A549 (cell line): ENCODE measurements around the gene DGUOK. TPM values are rescaled to one million over a fixed set of nuclear protein-coding genes. Genes with fewer than 3 reads are reported as not detected.

ENCODE experiments used
- ATAC-seq, 2 experiments: fragments of 200-7000 bp in 1 of 2; fragments of >200 bp in 1 of 2; cut with Nextera tagmentation in 1 of 2; cut with Tn5 transposase in 1 of 2; 3 replicates each; pipeline versions ENCODE4 v1.8.0 to v1.9.1; 2018 to 2020; ENCODE audit warnings: mild to moderate bottlenecking in 1 of 2, moderate library complexity in 1 of 2
- CTCF ChIA-PET: fragments of 300-600 bp; sonication (Branson Sonifier 250); formaldehyde crosslinking; extraction: SDS; loops from one replicate; lab custom pipeline; 2021; ENCODE audit warnings: antibody characterized with exemption, inconsistent platforms; lab: Yijun Ruan, JAX
- POLR2A ChIA-PET: fragments of 350-600 bp; formaldehyde crosslinking; extraction: SDS; loops from one replicate; lab custom pipeline; 2021; ENCODE audit warnings: antibody characterized with exemption, inconsistent platforms; lab: Yijun Ruan, JAX
- DNase-seq, 2 experiments: peaks; one replicate each; pipeline versions ENCODE4 v3.0.0 to v3.0.0-alpha.2; 2011 to 2016; ENCODE audit warnings: low read depth in 1 of 2, low spot score in 1 of 2
- FAIRE-seq: peaks from 2 replicates; lab custom pipeline; 2011; peaks lifted over from hg19 to GRCh38; lab: Jason Lieb, UNC
- H3K27ac ChIP-seq, 2 experiments: fragments of >200 bp; sonication (Bioruptor Twin); formaldehyde crosslinking; 3 replicates each; pipeline ENCODE4 v1.5.1; 2016 to 2017
- H3K4me1 ChIP-seq: fragments of >200 bp; sonication (Bioruptor Twin); formaldehyde crosslinking; 3 replicates; pipeline ENCODE4 v1.6.1; 2016
- H3K4me2 ChIP-seq: fragments of >200 bp; sonication (Bioruptor Twin); formaldehyde crosslinking; 3 replicates; pipeline ENCODE4 v1.6.1; 2016
- H3K4me3 ChIP-seq: fragments of >200 bp; sonication (Bioruptor Twin); formaldehyde crosslinking; 3 replicates; pipeline ENCODE4 v1.5.1; 2016
- H3K9me3 ChIP-seq: fragments of >200 bp; sonication (Bioruptor Twin); formaldehyde crosslinking; 3 replicates; pipeline ENCODE4 v1.6.1; 2016
- BHLHE40 ChIP-seq: IDR thresholded peaks from 2 replicates; pipeline ENCODE4 v1.6.1; 2012; ENCODE audit warnings: low read depth, low read length, inconsistent platforms
- CEBPB ChIP-seq, 2 experiments: fragments of >200 bp in 1 of 2; sonication (Bioruptor Twin) in 1 of 2; formaldehyde crosslinking in 1 of 2; IDR thresholded peaks; 2 replicates each; pipeline ENCODE4 v1.6.1; 2012 to 2016
- EHF ChIP-seq: fragments of 250-450 bp; sonication (Bioruptor Pico); IDR thresholded peaks from 2 replicates; pipeline ENCODE4 v1.5.0; 2020; ENCODE audit warnings: mild to moderate bottlenecking
- ELK1 ChIP-seq: fragments of 150-350 bp; IDR thresholded peaks from 2 replicates; pipeline ENCODE4 v1.6.1; 2014; ENCODE audit warnings: low read depth, mild to moderate bottlenecking, low read length
- EP300 ChIP-seq, 2 experiments: fragments of >200 bp; sonication (Bioruptor Twin); formaldehyde crosslinking; IDR thresholded peaks; 2 replicates in 1 of 2; 3 replicates in 1 of 2; pipeline ENCODE4 v1.6.1; 2016 to 2017
- GATA3 ChIP-seq: IDR thresholded peaks from 2 replicates; pipeline ENCODE4 v1.6.1; 2012; ENCODE audit warnings: borderline replicate concordance
- HDAC2 ChIP-seq: fragments of 200-600 bp; sonication (generic); IDR thresholded peaks from 2 replicates; pipeline ENCODE4 v1.6.1; 2016
- HMGXB4 ChIP-seq: fragments of 250-450 bp; sonication (Bioruptor Pico); IDR thresholded peaks from 2 replicates; pipeline ENCODE4 v1.5.0; 2021; ENCODE audit warnings: mild to moderate bottlenecking, moderate library complexity, borderline replicate concordance
- HOXB13 ChIP-seq: fragments of 250-450 bp; sonication (Bioruptor Pico); IDR thresholded peaks from 2 replicates; pipeline ENCODE4 v1.5.0; 2020; ENCODE audit warnings: low read depth, mild to moderate bottlenecking, moderate library complexity
- JUN ChIP-seq, 2 experiments: fragments of >200 bp; sonication (Bioruptor Twin); formaldehyde crosslinking; IDR thresholded peaks; 2 replicates in 1 of 2; 3 replicates in 1 of 2; pipeline ENCODE4 v1.6.1; 2016 to 2017
- KDM1A ChIP-seq: fragments of 200-600 bp; sonication (generic); IDR thresholded peaks from 2 replicates; pipeline ENCODE4 v1.6.1; 2016; ENCODE audit warnings: low read depth, mild to moderate bottlenecking
- KDM5A ChIP-seq: fragments of 200-600 bp; sonication (generic); IDR thresholded peaks from 2 replicates; pipeline ENCODE4 v1.6.1; 2016; ENCODE audit warnings: antibody characterized with exemption, mild to moderate bottlenecking
- MAZ ChIP-seq: fragments of 150-350 bp; IDR thresholded peaks from 2 replicates; pipeline ENCODE4 v1.6.1; 2014; ENCODE audit warnings: antibody characterized with exemption, low read depth, low read length, borderline replicate concordance
- MYC ChIP-seq: IDR thresholded peaks from 2 replicates; pipeline ENCODE4 v1.6.1; 2012; ENCODE audit warnings: mild to moderate bottlenecking, inconsistent platforms, low read length, improper control_type of control experiment, borderline replicate concordance
- NPAS2 ChIP-seq: fragments of 250-450 bp; sonication (Bioruptor Pico); IDR thresholded peaks from 2 replicates; pipeline ENCODE4 v1.8.0; 2022; ENCODE audit warnings: mild to moderate bottlenecking, moderate library complexity, borderline replicate concordance
- POLR2AphosphoS2 ChIP-seq: conservative IDR thresholded peaks from 2 replicates; pipeline ENCODE4 v1.6.1; 2012; ENCODE audit warnings: low read length, improper control_type of control experiment, inconsistent platforms
- RAD21 ChIP-seq, 2 experiments: fragments of >200 bp in 1 of 2; sonication (Bioruptor Twin) in 1 of 2; formaldehyde crosslinking in 1 of 2; IDR thresholded peaks in 1 of 2; conservative IDR thresholded peaks in 1 of 2; 2 replicates in 1 of 2; 3 replicates in 1 of 2; pipeline ENCODE4 v1.6.1; 2012 to 2018; ENCODE audit warnings: inconsistent platforms in 1 of 2
- RCOR1 ChIP-seq: fragments of 150-350 bp; IDR thresholded peaks from 2 replicates; pipeline ENCODE4 v1.6.1; 2014; ENCODE audit warnings: antibody characterized with exemption, low read length, low read depth
- REST ChIP-seq: fragments of 200-600 bp; sonication (generic); IDR thresholded peaks from 2 replicates; pipeline ENCODE4 v1.6.1; 2016; ENCODE audit warnings: antibody characterized with exemption, mild to moderate bottlenecking, moderate library complexity
- RFX5 ChIP-seq: fragments of 450-650 bp; IDR thresholded peaks from 2 replicates; pipeline ENCODE4 v1.7.1; 2014; ENCODE audit warnings: antibody characterized with exemption, mild to moderate bottlenecking, moderate library complexity
- SREBF2 ChIP-seq: fragments of 450-650 bp; IDR thresholded peaks from 2 replicates; pipeline ENCODE4 v1.6.1; 2014; ENCODE audit warnings: mild to moderate bottlenecking, moderate library complexity
- TFCP2L1 ChIP-seq: fragments of 250-450 bp; sonication (Bioruptor Pico); IDR thresholded peaks from 2 replicates; pipeline ENCODE4 v1.5.0; 2021; ENCODE audit warnings: mild to moderate bottlenecking
- ZNF302 ChIP-seq: fragments of 250-450 bp; sonication (Bioruptor Pico); IDR thresholded peaks from 2 replicates; pipeline ENCODE4 v1.9.0; 2021; ENCODE audit warnings: inconsistent platforms, mild to moderate bottlenecking, moderate library complexity
- WGBS: methylation state at CpG from one replicate; pipeline ENCODE4 v1.1.6; 2017; ENCODE audit errors: missing lambda C conversion rate; 5-methylcytosine and 5-hydroxymethylcytosine counted together
- polyA plus RNA-seq, 4 experiments: library from polyadenylated mRNA; depleted of rRNA in 3 of 4; stranded (reverse); fragments of >200 nt; fragmentation: RNase III in 1 of 4; extraction: RNeasy Plus Mini Kit Qiagen cat#74134 plus additional on column Dnase treatment in 1 of 4; gene quantifications; 2 replicates in 3 of 4; 3 replicates in 1 of 4; pipeline ENCODE4 v1.2.3, GENCODE V29; 2011 to 2017

DGUOK gene
- polyA plus RNA-seq, 2 of the 4 experiments (the other 2 are of a cell fraction) = 128 to 145 TPM

- H3K4me2 ChIP-seq = no peak overlapping the region
- H3K9me3 ChIP-seq = no peaks in the 10 kb centered on the region
- TF ChIP-seq BHLHE40 (no peak), HOXB13 (CRISPR knock-in tag) (no peak), ZNF302 (CRISPR knock-in tag) (no peak)
- no peak overlapping the region for H3K27ac ChIP-seq
- POLR2A ChIA-PET = no interaction called here
- H3K4me3 ChIP-seq = no peak overlapping the region
- WGBS = 46% methylated on average over 1 of the region's 1 CpG
- H3K4me1 ChIP-seq = no peaks in the 10 kb centered on the region
- CTCF ChIA-PET = interaction anchor here (1.0 kb wide), 1 partner anchor 14 kb away, joined by 3 read pairs; no protein-coding TSS in a partner anchor
- ATAC-seq (no peak), DNase-seq (no peak), FAIRE-seq (no peak)
Measured at GRCh38 chr2:73904952-73905351, 21.7 kb upstream of the DGUOK start.

GRCh38 chr2:73906847-73907505, 19.7 kb upstream of the DGUOK start:
- H3K4me2 ChIP-seq = no peak overlapping the region
- H3K4me3 ChIP-seq = no peak overlapping the region
- H3K9me3 ChIP-seq = no peaks in the 10 kb centered on the region
- H3K27ac ChIP-seq = no peak overlapping the region
- no peak for ATAC-seq
- 70% methylated on average over 5 of the region's 5 CpGs for WGBS
- no peak for DNase-seq
- H3K4me1 ChIP-seq = no peaks in the 10 kb centered on the region
- FAIRE-seq = no peak
- ChIA-PET POLR2A (interaction anchor here (0.7 kb wide), 1 partner anchor 188 kb away, joined by 4 read pairs; no protein-coding TSS in a partner anchor), CTCF (interaction anchor here (1.0 to 1.6 kb wide), 3 partner anchors 10 to 83 kb away, joined by 3 to 5 read pairs (median 3); no protein-coding TSS in a partner anchor)
- TF ChIP-seq EHF (no peak), MYC (no peak), ELK1 (no peak), TFCP2L1 (CRISPR knock-in tag) (no peak), MAZ (no peak), GATA3 (no peak), HDAC2 (no peak), RCOR1 (no peak), POLR2AphosphoS2 (no peak), CEBPB (IDR thresholded peaks at IDR 0.05) (no peak), JUN (IDR thresholded peaks at IDR 0.05) (no peak), SREBF2 (no peak), HMGXB4 (CRISPR knock-in tag) (no peak), EP300 (IDR thresholded peaks at IDR 0.05) (no peak), KDM5A (no peak), BHLHE40 (no peak), RFX5 (no peak)

- no peak overlapping the region for H3K27ac ChIP-seq
- POLR2A ChIA-PET = no interaction called here
- peak in 1 of 2 experiments; percentile 33 for DNase-seq
- peak; percentile 73 to 80; a peak in 5 of 6 replicates for ATAC-seq
- FAIRE-seq = no peak
- no peak overlapping the region for H3K4me2 ChIP-seq
- CTCF ChIA-PET = interaction anchor here (1.0 to 1.6 kb wide), 3 partner anchors 9 to 84 kb away, joined by 3 to 5 read pairs (median 3); no protein-coding TSS in a partner anchor
- WGBS = 45% methylated on average over 5 of the region's 5 CpGs
- no peaks in the 10 kb centered on the region for H3K4me1 ChIP-seq
- no peaks in the 10 kb centered on the region for H3K9me3 ChIP-seq
- TF ChIP-seq RAD21 (conservative IDR thresholded peaks at IDR 0.05 in 1 of 2, IDR thresholded peaks at IDR 0.05 in 1 of 2) (peak in 1 of 2 experiments; percentile 44; a peak in 2 of 5 replicates), KDM1A (no peak), REST (no peak), NPAS2 (CRISPR knock-in tag) (no peak), JUN (IDR thresholded peaks at IDR 0.05) (no peak), MAZ (no peak)
- TF ChIP-seq, all 56 proteins: peak for 1
- H3K4me3 ChIP-seq = no peak overlapping the region
Measured at GRCh38 chr2:73907840-73908452, 18.7 kb upstream of the DGUOK start.
